ACC112 (cell line): ENCODE results near the gene KITLG.

Experiments
- H2AFZ ChIP-seq: fragments of 200-600 bp; sonication (generic); one replicate; pipeline ENCODE4 v1.6.0; 2017; ENCODE audit warnings: antibody characterized with exemption, low read length; ENCODE audit not compliant: unreplicated experiment
- H3K27ac ChIP-seq: fragments of 200-600 bp; sonication (generic); 2 replicates; pipeline ENCODE4 v1.5.1; 2014; ENCODE audit warnings: low read depth, mild to moderate bottlenecking, antibody characterized with exemption, low read length, moderate library complexity
- H3K27me3 ChIP-seq: fragments of 200-600 bp; sonication (generic); 2 replicates; pipeline ENCODE4 v1.6.1; 2014; ENCODE audit warnings: mild to moderate bottlenecking, antibody characterized with exemption, low read length, moderate library complexity, mixed read lengths; ENCODE audit not compliant: insufficient read depth
- H3K36me3 ChIP-seq: fragments of 200-600 bp; sonication (generic); 2 replicates; pipeline ENCODE4 v1.6.1; 2016; ENCODE audit warnings: mild to moderate bottlenecking, antibody characterized with exemption, low read length, moderate library complexity, mixed read lengths; ENCODE audit not compliant: insufficient read depth
- H3K4me1 ChIP-seq: fragments of 200-600 bp; sonication (generic); one replicate; pipeline ENCODE4 v1.6.1; 2016; ENCODE audit warnings: low read length, mixed read lengths; ENCODE audit not compliant: insufficient read depth, unreplicated experiment, control insufficient read depth
- H3K4me3 ChIP-seq: fragments of 200-600 bp; sonication (generic); 2 replicates; pipeline ENCODE4 v1.5.1; 2014; ENCODE audit warnings: mild to moderate bottlenecking, low read depth, low read length
- H3K79me2 ChIP-seq: fragments of 200-600 bp; sonication (generic); one replicate; pipeline ENCODE4 v1.6.0; 2016; ENCODE audit warnings: low read length; ENCODE audit not compliant: control insufficient read depth, unreplicated experiment, insufficient read depth

KITLG gene

GRCh38 chr12:88544991-88545980 is 35.0 kb downstream of the KITLG start:
- Histone ChIP-seq H3K27ac (no peak overlapping the region), H3K4me3 (no peak overlapping the region), H3K36me3 (peaks cover 25% of the 10 kb centered on the region), H3K79me2 (peaks cover 29% of the 10 kb centered on the region), H3K27me3 (no peaks in the 10 kb centered on the region), H2AFZ (no peak overlapping the region), H3K4me1 (peaks cover 23% of the 10 kb centered on the region)

- Histone ChIP-seq H3K36me3 (peaks cover 40% of the 10 kb centered on the region), H3K27me3 (no peaks in the 10 kb centered on the region), H3K27ac (no peak overlapping the region), H3K4me1 (no peaks in the 10 kb centered on the region), H2AFZ (no peak overlapping the region), H3K79me2 (peaks cover 8% of the 10 kb centered on the region), H3K4me3 (no peak overlapping the region)
Observed at GRCh38 chr12:88539893-88540292, 40.4 kb downstream of the KITLG start.

- Histone ChIP-seq H3K79me2 (peaks cover 8% of the 10 kb centered on the region), H3K36me3 (peaks cover 32% of the 10 kb centered on the region), H3K4me1 (no peaks in the 10 kb centered on the region), H2AFZ (no peak overlapping the region), H3K4me3 (no peak overlapping the region), H3K27ac (no peak overlapping the region), H3K27me3 (no peaks in the 10 kb centered on the region)
Observed at GRCh38 chr12:88538697-88539096, 41.6 kb downstream of the KITLG start.

- Histone ChIP-seq H3K36me3 (peaks cover 28% of the 10 kb centered on the region), H2AFZ (no peak overlapping the region), H3K79me2 (peaks cover 8% of the 10 kb centered on the region), H3K27ac (no peak overlapping the region), H3K27me3 (no peaks in the 10 kb centered on the region), H3K4me3 (no peak overlapping the region), H3K4me1 (no peaks in the 10 kb centered on the region)
Observed at GRCh38 chr12:88538250-88538649, 42.0 kb downstream of the KITLG start.

GRCh38 chr12:88530868-88531267 is 49.4 kb downstream of the KITLG start:
- peaks cover 3% of the 10 kb centered on the region for H3K79me2 ChIP-seq
- no peak overlapping the region for H3K4me3 ChIP-seq
- H3K36me3 ChIP-seq: peaks cover 34% of the 10 kb centered on the region
- H3K27me3 ChIP-seq: no peaks in the 10 kb centered on the region
- H3K27ac ChIP-seq: no peak overlapping the region
- no peaks in the 10 kb centered on the region for H3K4me1 ChIP-seq
- no peak overlapping the region for H2AFZ ChIP-seq

- Histone ChIP-seq H3K36me3 (peaks cover 39% of the 10 kb centered on the region), H2AFZ (no peak overlapping the region)
Observed at GRCh38 chr12:88529531-88530488, 50.5 kb downstream of the KITLG start.

GRCh38 chr12:88522961-88523360 is 57.3 kb downstream of the KITLG start:
- H3K4me3 ChIP-seq: no peak overlapping the region
- no peaks in the 10 kb centered on the region for H3K27me3 ChIP-seq
- no peaks in the 10 kb centered on the region for H3K4me1 ChIP-seq
- H3K27ac ChIP-seq: no peak overlapping the region
- H3K36me3 ChIP-seq: peaks cover 28% of the 10 kb centered on the region
- peaks cover 2% of the 10 kb centered on the region for H3K79me2 ChIP-seq
- no peak overlapping the region for H2AFZ ChIP-seq

More at GRCh38 chr12:88529531-88530488, 50.5 kb downstream of the KITLG start:
- Histone ChIP-seq H3K4me3 (no peak overlapping the region), H3K27ac (no peak overlapping the region), H3K79me2 (peaks cover 3% of the 10 kb centered on the region), H3K4me1 (no peaks in the 10 kb centered on the region), H3K27me3 (no peaks in the 10 kb centered on the region)

- H3K27ac ChIP-seq: no peak overlapping the region
- no peaks in the 10 kb centered on the region for H3K4me1 ChIP-seq
- peaks cover 26% of the 10 kb centered on the region for H3K36me3 ChIP-seq
- no peak overlapping the region for H3K4me3 ChIP-seq
- no peaks in the 10 kb centered on the region for H3K27me3 ChIP-seq
- no peak overlapping the region for H2AFZ ChIP-seq
- no peaks in the 10 kb centered on the region for H3K79me2 ChIP-seq
Observed at GRCh38 chr12:88520436-88520820, 59.8 kb downstream of the KITLG start.

GRCh38 chr12:88519802-88520435 is 60.4 kb downstream of the KITLG start:
- Histone ChIP-seq H3K79me2 (no peaks in the 10 kb centered on the region), H3K4me1 (no peaks in the 10 kb centered on the region)

GRCh38 chr12:88518863-88519403 is 61.3 kb downstream of the KITLG start:
- Histone ChIP-seq H3K79me2 (no peaks in the 10 kb centered on the region), H3K36me3 (peaks cover 29% of the 10 kb centered on the region), H3K4me1 (no peaks in the 10 kb centered on the region), H3K4me3 (no peak overlapping the region), H3K27ac (no peak overlapping the region), H3K27me3 (no peaks in the 10 kb centered on the region), H2AFZ (no peak overlapping the region)

More at GRCh38 chr12:88519802-88520435, 60.4 kb downstream of the KITLG start:
- no peak overlapping the region for H3K27ac ChIP-seq
- no peak overlapping the region for H3K4me3 ChIP-seq
- no peak overlapping the region for H2AFZ ChIP-seq
- peaks cover 29% of the 10 kb centered on the region for H3K36me3 ChIP-seq
- no peaks in the 10 kb centered on the region for H3K27me3 ChIP-seq
